Ishikawa (cell line): ENCODE data around the gene ALDH1L1.

Experiments
- CEBPB ChIP-seq: IDR thresholded peaks from 2 replicates; pipeline ENCODE4 v1.6.1; 2012
- CREB1 ChIP-seq: IDR thresholded peaks from 2 replicates; pipeline ENCODE4 v1.6.1; 2012; ENCODE audit warnings: low read depth
- EGR1 ChIP-seq: IDR thresholded peaks from 2 replicates; pipeline ENCODE4 v1.6.1; 2012
- TAF1 ChIP-seq: IDR thresholded peaks from 2 replicates; pipeline ENCODE4 v1.6.1; 2012; ENCODE audit warnings: low read depth, mild to moderate bottlenecking
- TF ChIP-seq, protein P1 (sequence below): IDR thresholded peaks from 2 replicates; pipeline ENCODE4 v1.6.1; 2012; ENCODE audit warnings: low read depth, mild to moderate bottlenecking

DNA sequence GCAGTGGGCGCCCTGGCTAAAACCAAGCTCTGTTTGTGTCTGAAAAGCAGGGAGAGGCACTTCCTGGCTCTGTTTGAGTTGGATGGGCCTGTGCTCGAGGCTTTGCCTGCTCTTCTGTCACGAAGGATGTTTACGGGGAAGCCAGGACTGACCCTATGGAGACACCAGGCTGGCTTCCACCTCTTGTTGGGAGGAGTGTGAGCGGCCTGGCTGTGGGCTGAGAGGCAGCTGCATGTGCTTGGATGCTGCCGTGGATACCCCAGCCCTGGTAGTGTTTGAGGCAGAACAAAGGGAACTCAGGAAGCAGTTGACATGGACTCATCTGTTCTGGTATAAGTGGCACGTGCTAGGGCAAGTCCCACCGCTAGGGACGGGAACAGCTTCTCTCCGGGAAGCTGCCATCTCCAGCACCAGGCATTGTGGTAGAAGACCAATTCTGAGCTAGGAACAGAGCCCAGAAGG, 78.8 kb downstream of the ALDH1L1 start:
- TF ChIP-seq EGR1 (no peak), CEBPB (no peak), CREB1 (no peak), TAF1 (no peak)
- TF ChIP-seq, protein P1, sequence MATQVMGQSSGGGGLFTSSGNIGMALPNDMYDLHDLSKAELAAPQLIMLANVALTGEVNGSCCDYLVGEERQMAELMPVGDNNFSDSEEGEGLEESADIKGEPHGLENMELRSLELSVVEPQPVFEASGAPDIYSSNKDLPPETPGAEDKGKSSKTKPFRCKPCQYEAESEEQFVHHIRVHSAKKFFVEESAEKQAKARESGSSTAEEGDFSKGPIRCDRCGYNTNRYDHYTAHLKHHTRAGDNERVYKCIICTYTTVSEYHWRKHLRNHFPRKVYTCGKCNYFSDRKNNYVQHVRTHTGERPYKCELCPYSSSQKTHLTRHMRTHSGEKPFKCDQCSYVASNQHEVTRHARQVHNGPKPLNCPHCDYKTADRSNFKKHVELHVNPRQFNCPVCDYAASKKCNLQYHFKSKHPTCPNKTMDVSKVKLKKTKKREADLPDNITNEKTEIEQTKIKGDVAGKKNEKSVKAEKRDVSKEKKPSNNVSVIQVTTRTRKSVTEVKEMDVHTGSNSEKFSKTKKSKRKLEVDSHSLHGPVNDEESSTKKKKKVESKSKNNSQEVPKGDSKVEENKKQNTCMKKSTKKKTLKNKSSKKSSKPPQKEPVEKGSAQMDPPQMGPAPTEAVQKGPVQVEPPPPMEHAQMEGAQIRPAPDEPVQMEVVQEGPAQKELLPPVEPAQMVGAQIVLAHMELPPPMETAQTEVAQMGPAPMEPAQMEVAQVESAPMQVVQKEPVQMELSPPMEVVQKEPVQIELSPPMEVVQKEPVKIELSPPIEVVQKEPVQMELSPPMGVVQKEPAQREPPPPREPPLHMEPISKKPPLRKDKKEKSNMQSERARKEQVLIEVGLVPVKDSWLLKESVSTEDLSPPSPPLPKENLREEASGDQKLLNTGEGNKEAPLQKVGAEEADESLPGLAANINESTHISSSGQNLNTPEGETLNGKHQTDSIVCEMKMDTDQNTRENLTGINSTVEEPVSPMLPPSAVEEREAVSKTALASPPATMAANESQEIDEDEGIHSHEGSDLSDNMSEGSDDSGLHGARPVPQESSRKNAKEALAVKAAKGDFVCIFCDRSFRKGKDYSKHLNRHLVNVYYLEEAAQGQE = no peak
